HG02943 (cell line): Measurements from ENCODE around the gene NENF.

Experiments
- ATAC-seq: cut with Tn5 transposase; IDR thresholded peaks from one replicate; pipeline ENCODE4 v1.9.1; 2021; ENCODE audit warnings: mild to moderate bottlenecking, low read depth, moderate library complexity; ENCODE audit not compliant: unreplicated experiment

The NENF gene

GRCh38 chr1:212430955-212431394, 1.7 kb upstream of the NENF start:
- ATAC-seq, result no peak

- no peak for ATAC-seq
Observed at GRCh38 chr1:212431644-212432043, 1.1 kb upstream of the NENF start.

GRCh38 chr1:212432272-212432660, 454 bp upstream of the NENF start:
- no peak for ATAC-seq

- no peak for ATAC-seq
Observed at GRCh38 chr1:212433577-212434462, 1.1 kb downstream of the NENF start.

GRCh38 chr1:212434992-212435391, 2.3 kb downstream of the NENF start:
- ATAC-seq, result no peak

GRCh38 chr1:212437179-212437798, 4.6 kb downstream of the NENF start:
- ATAC-seq, result no peak

- ATAC-seq, result no peak
Observed at GRCh38 chr1:212438831-212439237, 6.1 kb downstream of the NENF start.

GRCh38 chr1:212440419-212440818, 7.7 kb downstream of the NENF start:
- ATAC-seq, result no peak

- ATAC-seq, result no peak
Observed at GRCh38 chr1:212442408-212442807, 9.7 kb downstream of the NENF start.

GRCh38 chr1:212446333-212446732, 13.6 kb downstream of the NENF start:
- no peak for ATAC-seq

- no peak for ATAC-seq
Observed at GRCh38 chr1:212447478-212447877, 14.8 kb downstream of the NENF start.

- no peak for ATAC-seq
Observed at GRCh38 chr1:212450331-212450881, 17.7 kb downstream of the NENF start.

GRCh38 chr1:212451416-212452322, 18.9 kb downstream of the NENF start:
- no peak for ATAC-seq

GRCh38 chr1:212452323-212453155, 19.8 kb downstream of the NENF start:
- no peak for ATAC-seq

- no peak for ATAC-seq
Observed at GRCh38 chr1:212453156-212453857, 20.6 kb downstream of the NENF start.

GRCh38 chr1:212454741-212455140, 22.0 kb downstream of the NENF start:
- no peak for ATAC-seq

GRCh38 chr1:212455401-212455800, 22.7 kb downstream of the NENF start:
- ATAC-seq, result no peak

GRCh38 chr1:212455803-212456528, 23.2 kb downstream of the NENF start:
- no peak for ATAC-seq
